GM23338 (cell line): Measurements from ENCODE around the gene CPA3. TPM values are rescaled to one million over a fixed set of nuclear protein-coding genes. Genes with fewer than 3 reads are reported as not detected.

ENCODE experiments used
- ATAC-seq: fragments of 200-7000 bp; cut with Tn5 transposase; 3 replicates; pipeline ENCODE4 v1.9.1; 2020
- DNase-seq: peaks from one replicate; pipeline ENCODE4 v3.0.0-alpha.2; 2015; ENCODE audit warnings: low spot score
- H2AFZ ChIP-seq: fragments of 200-600 bp; sonication (generic); 2 replicates; pipeline ENCODE4 v1.8.0; 2016; ENCODE audit warnings: antibody characterized with exemption, mild to moderate bottlenecking, moderate library complexity
- H3F3A ChIP-seq: fragments of 200-600 bp; sonication (generic); replicated peaks from 2 replicates; pipeline ENCODE4 v1.8.0; 2017; ENCODE audit warnings: antibody characterized with exemption, mixed run types, low read depth
- H3K27ac ChIP-seq: fragments of 200-600 bp; sonication (generic); 2 replicates; pipeline ENCODE4 v1.6.1; 2016; ENCODE audit warnings: low read depth
- H3K27me3 ChIP-seq: fragments of 200-600 bp; sonication (generic); 2 replicates; pipeline ENCODE4 v1.8.0; 2016; ENCODE audit warnings: mild to moderate bottlenecking, mixed run types, moderate library complexity; ENCODE audit not compliant: insufficient read depth
- H3K36me3 ChIP-seq: fragments of 200-600 bp; sonication (generic); 2 replicates; pipeline ENCODE4 v1.8.0; 2016; ENCODE audit warnings: mild to moderate bottlenecking; ENCODE audit not compliant: insufficient read depth
- H3K4me1 ChIP-seq: fragments of 200-600 bp; sonication (generic); 2 replicates; pipeline ENCODE4 v1.8.0; 2016; ENCODE audit warnings: mild to moderate bottlenecking, moderate library complexity; ENCODE audit not compliant: insufficient read depth
- H3K4me2 ChIP-seq: fragments of 200-600 bp; sonication (generic); 2 replicates; pipeline ENCODE4 v1.7.1; 2017; ENCODE audit warnings: mixed run types
- H3K4me3 ChIP-seq: fragments of 200-600 bp; sonication (generic); 2 replicates; pipeline ENCODE4 v1.6.1; 2016; ENCODE audit warnings: mixed run types
- H3K79me2 ChIP-seq: fragments of 200-600 bp; sonication (generic); replicated peaks from 2 replicates; pipeline ENCODE4 v1.8.0; 2017; ENCODE audit warnings: mild to moderate bottlenecking; ENCODE audit not compliant: insufficient read depth
- H3K9me2 ChIP-seq: fragments of 200-600 bp; sonication (generic); 2 replicates; pipeline ENCODE4 v1.8.0; 2017; ENCODE audit not compliant: insufficient read depth
- H4K20me1 ChIP-seq: fragments of 200-600 bp; sonication (generic); replicated peaks from 2 replicates; pipeline ENCODE4 v1.8.0; 2017; ENCODE audit warnings: mild to moderate bottlenecking; ENCODE audit not compliant: insufficient read depth
- H3K27ac Mint-ChIP-seq: 2 replicates; pipeline ENCODE4 v1.8.0; 2020; ENCODE audit warnings: inconsistent platforms, mild to moderate bottlenecking, moderate library complexity, mixed read lengths
- H3K27me3 Mint-ChIP-seq: 3 replicates; pipeline ENCODE4 v1.8.0; 2022; ENCODE audit warnings: low read depth, mild to moderate bottlenecking, moderate library complexity, mixed read lengths, inconsistent platforms; ENCODE audit not compliant: insufficient read depth, poor library complexity
- H3K36me3 Mint-ChIP-seq: 3 replicates; pipeline ENCODE4 v1.8.0; 2021; ENCODE audit warnings: low read depth, mild to moderate bottlenecking, inconsistent platforms, moderate library complexity, mixed read lengths
- H3K4me1 Mint-ChIP-seq: 3 replicates; pipeline ENCODE4 v1.8.0; 2020; ENCODE audit warnings: mild to moderate bottlenecking, inconsistent platforms, mixed read lengths
- H3K4me3 Mint-ChIP-seq: 3 replicates; pipeline ENCODE4 v1.8.0; 2021; ENCODE audit warnings: moderate library complexity, mild to moderate bottlenecking, inconsistent platforms, mixed read lengths
- H3K9me3 Mint-ChIP-seq: 3 replicates; pipeline ENCODE4 v1.8.0; 2020; ENCODE audit warnings: moderate library complexity, mild to moderate bottlenecking, inconsistent platforms, mixed read lengths
- CREB1 ChIP-seq: fragments of 250-450 bp; sonication (Bioruptor Pico); IDR thresholded peaks from 2 replicates; pipeline ENCODE4 v1.5.0; 2020; ENCODE audit warnings: low read depth, mild to moderate bottlenecking, moderate library complexity
- EZH2 ChIP-seq: fragments of 200-600 bp; sonication (generic); IDR thresholded peaks from one replicate; pipeline ENCODE4 v1.8.0; 2017; ENCODE audit warnings: antibody characterized with exemption, mild to moderate bottlenecking, low read depth; ENCODE audit not compliant: unreplicated experiment
- EZH2phosphoT487 ChIP-seq: fragments of 200-600 bp; sonication (generic); IDR thresholded peaks from one replicate; pipeline ENCODE4 v1.8.1; 2018; ENCODE audit warnings: antibody characterized with exemption; ENCODE audit not compliant: unreplicated experiment
- JUNB ChIP-seq: IDR thresholded peaks from one replicate; pipeline ENCODE4 v1.6.1; 2016; ENCODE audit warnings: antibody characterized with exemption; ENCODE audit not compliant: unreplicated experiment
- NANOG ChIP-seq: IDR thresholded peaks from 2 replicates; pipeline ENCODE4 v1.6.1; 2016; ENCODE audit warnings: antibody characterized with exemption, borderline replicate concordance
- POLR2AphosphoS5 ChIP-seq: IDR thresholded peaks from 2 replicates; pipeline ENCODE4 v1.6.1; 2016; ENCODE audit warnings: antibody characterized with exemption, low read depth
- REST ChIP-seq: IDR thresholded peaks from one replicate; pipeline ENCODE4 v1.6.1; 2018; ENCODE audit warnings: antibody characterized with exemption; ENCODE audit not compliant: unreplicated experiment
- STAT1 ChIP-seq: IDR thresholded peaks from one replicate; pipeline ENCODE4 v1.6.1; 2016; ENCODE audit warnings: antibody characterized with exemption; ENCODE audit not compliant: unreplicated experiment
- ZNF114 ChIP-seq: fragments of 250-450 bp; sonication (Bioruptor Pico); IDR thresholded peaks from 2 replicates; pipeline ENCODE4 v1.5.0; 2020; ENCODE audit warnings: mild to moderate bottlenecking, moderate library complexity
- ZNF331 ChIP-seq: fragments of 250-450 bp; sonication (Bioruptor Pico); IDR thresholded peaks from 2 replicates; pipeline ENCODE4 v1.5.0; 2020; ENCODE audit warnings: low read depth, mild to moderate bottlenecking, moderate library complexity
- ZNF462 ChIP-seq: fragments of 250-450 bp; sonication (Bioruptor Pico); IDR thresholded peaks from 2 replicates; pipeline ENCODE4 v1.5.0; 2020; ENCODE audit warnings: mild to moderate bottlenecking, moderate library complexity
- polyA plus RNA-seq: library from polyadenylated mRNA; unstranded; fragments of >200 nt; fragmentation: Nextera tagmentation; extraction: Ambion mirVana; gene quantifications from 2 replicates; pipeline ENCODE4 v1.2.1, GENCODE V29; 2016
- total RNA-seq: library from RNA; depleted of rRNA; stranded (reverse); fragments of >200 nt; shearing (Covaris generic); gene quantifications from 2 replicates; pipeline ENCODE4 v1.2.3, GENCODE V29; 2014
- TF ChIP-seq, protein P1 (sequence below): IDR thresholded peaks from 2 replicates; pipeline ENCODE4 v1.6.1; 2016; ENCODE audit warnings: antibody characterized with exemption
- TF ChIP-seq, protein P2 (sequence below), 2 experiments: fragments of 200-600 bp in 1 of 2; sonication (generic) in 1 of 2; conservative IDR thresholded peaks; 2 replicates each; pipeline versions ENCODE4 v1.5.1 to v1.6.1; 2016 to 2017; ENCODE audit warnings: antibody characterized with exemption in 2 of 2, low read depth in 2 of 2, mild to moderate bottlenecking in 2 of 2, moderate library complexity in 1 of 2

CPA3 gene
- total and polyA plus RNA-seq, 2 experiments from 2014 or later = not detected

GRCh38 chr3:148825476-148825875, 39.6 kb upstream of the CPA3 start:
- no peaks in the 10 kb centered on the region for H3K36me3 Mint-ChIP-seq
- ATAC-seq (no peak), DNase-seq (no peak)
- Histone ChIP-seq H3K4me1 (peaks cover 10% of the 10 kb centered on the region), H3K4me2 (no peak overlapping the region), H3K9me2 (no peaks in the 10 kb centered on the region), H3K36me3 (no peaks in the 10 kb centered on the region), H3K27me3 (no peaks in the 10 kb centered on the region), H3K27ac (no peak overlapping the region), H3K4me3 (no peak overlapping the region), H2AFZ (no peak overlapping the region), H3F3A (no peaks in the 10 kb centered on the region), H4K20me1 (no peaks in the 10 kb centered on the region), H3K79me2 (no peaks in the 10 kb centered on the region)
- no peak overlapping the region for H3K27ac Mint-ChIP-seq
- TF ChIP-seq EZH2phosphoT487 (no peak), ZNF462 (CRISPR knock-in tag) (no peak), POLR2AphosphoS5 (no peak), STAT1 (no peak), ZNF114 (CRISPR knock-in tag) (no peak), JUNB (no peak), EZH2 (no peak), ZNF331 (CRISPR knock-in tag) (no peak), REST (no peak), NANOG (no peak), CREB1 (CRISPR knock-in tag) (no peak)
- TF ChIP-seq, protein P1, sequence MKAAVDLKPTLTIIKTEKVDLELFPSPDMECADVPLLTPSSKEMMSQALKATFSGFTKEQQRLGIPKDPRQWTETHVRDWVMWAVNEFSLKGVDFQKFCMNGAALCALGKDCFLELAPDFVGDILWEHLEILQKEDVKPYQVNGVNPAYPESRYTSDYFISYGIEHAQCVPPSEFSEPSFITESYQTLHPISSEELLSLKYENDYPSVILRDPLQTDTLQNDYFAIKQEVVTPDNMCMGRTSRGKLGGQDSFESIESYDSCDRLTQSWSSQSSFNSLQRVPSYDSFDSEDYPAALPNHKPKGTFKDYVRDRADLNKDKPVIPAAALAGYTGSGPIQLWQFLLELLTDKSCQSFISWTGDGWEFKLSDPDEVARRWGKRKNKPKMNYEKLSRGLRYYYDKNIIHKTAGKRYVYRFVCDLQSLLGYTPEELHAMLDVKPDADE = no peak
- TF ChIP-seq, protein P2, sequence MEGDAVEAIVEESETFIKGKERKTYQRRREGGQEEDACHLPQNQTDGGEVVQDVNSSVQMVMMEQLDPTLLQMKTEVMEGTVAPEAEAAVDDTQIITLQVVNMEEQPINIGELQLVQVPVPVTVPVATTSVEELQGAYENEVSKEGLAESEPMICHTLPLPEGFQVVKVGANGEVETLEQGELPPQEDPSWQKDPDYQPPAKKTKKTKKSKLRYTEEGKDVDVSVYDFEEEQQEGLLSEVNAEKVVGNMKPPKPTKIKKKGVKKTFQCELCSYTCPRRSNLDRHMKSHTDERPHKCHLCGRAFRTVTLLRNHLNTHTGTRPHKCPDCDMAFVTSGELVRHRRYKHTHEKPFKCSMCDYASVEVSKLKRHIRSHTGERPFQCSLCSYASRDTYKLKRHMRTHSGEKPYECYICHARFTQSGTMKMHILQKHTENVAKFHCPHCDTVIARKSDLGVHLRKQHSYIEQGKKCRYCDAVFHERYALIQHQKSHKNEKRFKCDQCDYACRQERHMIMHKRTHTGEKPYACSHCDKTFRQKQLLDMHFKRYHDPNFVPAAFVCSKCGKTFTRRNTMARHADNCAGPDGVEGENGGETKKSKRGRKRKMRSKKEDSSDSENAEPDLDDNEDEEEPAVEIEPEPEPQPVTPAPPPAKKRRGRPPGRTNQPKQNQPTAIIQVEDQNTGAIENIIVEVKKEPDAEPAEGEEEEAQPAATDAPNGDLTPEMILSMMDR (conservative IDR thresholded peaks at IDR 0.05; ENCODE audit: low read depth in 2 of 2) = no peak
- H3K9me3 Mint-ChIP-seq = no peaks in the 10 kb centered on the region; the same call in 2 of the 3 replicates
- no peak overlapping the region for H3K4me3 Mint-ChIP-seq
- peaks cover 12% of the 10 kb centered on the region for H3K4me1 Mint-ChIP-seq
- H3K27me3 Mint-ChIP-seq = no peaks in the 10 kb centered on the region
